ENCODE measurements around the gene SLC16A4.

SLC16A4 gene

GRCh38 chr1:110356379-110356778, 34.4 kb downstream of the SLC16A4 start:
- DNase-seq = no peak

- DNase-seq = no peak
Measured at GRCh38 chr1:110355321-110355720, 35.5 kb downstream of the SLC16A4 start.

DNA sequence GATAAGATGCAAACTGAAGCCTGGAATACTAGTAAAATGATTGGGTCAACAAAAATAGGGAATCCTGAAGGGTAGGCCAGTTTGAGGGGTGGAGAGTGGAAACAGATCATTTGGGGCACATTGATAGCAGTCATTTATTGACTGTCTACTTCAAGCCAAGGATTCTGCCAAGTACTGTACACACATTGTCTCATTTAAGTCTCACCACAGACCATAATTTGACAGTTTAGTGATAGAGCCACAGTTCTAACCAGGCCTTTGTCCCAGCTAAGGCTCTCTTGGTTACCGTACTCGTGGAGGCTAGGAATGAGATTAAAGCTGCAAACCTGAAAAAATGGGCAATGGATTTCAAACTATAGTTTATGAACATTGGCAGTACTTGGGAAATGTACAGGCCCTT, 40.5 kb downstream of the SLC16A4 start:
- no peak for DNase-seq

DNA sequence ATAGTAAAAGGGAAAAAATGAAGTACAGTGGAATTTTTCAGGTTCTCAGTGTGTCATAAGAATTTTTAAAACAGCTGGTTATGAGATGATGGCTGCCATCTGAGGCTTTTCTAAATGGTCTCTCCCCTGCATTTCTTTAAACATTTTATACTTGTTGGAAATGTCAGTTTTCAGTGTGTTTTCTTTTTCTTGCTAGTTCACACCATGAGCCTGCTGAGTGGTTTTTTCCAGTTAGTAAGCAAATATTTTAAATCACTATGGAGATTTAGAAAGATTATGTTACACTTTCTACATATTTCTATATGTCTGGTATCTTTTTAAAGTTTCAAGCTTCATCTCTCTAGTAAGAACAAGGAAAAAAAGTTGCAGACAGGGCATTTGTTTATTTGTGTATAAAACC, 42.1 kb downstream of the SLC16A4 start:
- no peak for DNase-seq

GRCh38 chr1:110348050-110348449, 42.8 kb downstream of the SLC16A4 start:
- no peak for DNase-seq

- no peak for DNase-seq
Measured at GRCh38 chr1:110347182-110347893, 43.5 kb downstream of the SLC16A4 start.

DNA sequence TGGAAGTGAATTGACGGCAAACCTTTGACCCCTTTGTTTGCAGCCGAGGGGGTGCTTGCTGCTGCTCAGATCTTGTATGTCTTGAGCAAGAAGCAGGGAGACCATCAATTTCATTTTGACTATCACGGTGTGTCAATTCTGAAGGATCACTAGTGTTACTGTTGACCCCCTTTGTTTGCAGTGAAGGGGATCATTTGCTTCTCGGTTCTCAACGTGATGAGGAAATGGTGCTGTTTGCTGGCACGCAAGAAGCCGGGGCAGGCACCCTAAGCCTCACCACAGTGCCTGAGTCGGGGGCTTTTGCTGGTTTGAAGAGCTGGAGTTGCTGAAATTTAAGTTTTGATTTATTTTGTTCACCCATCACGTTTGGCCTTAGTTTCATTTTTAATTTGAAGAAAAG, 44.1 kb downstream of the SLC16A4 start:
- DNase-seq = no peak

GRCh38 chr1:110345480-110345879, 45.3 kb downstream of the SLC16A4 start:
- no peak for DNase-seq

- DNase-seq = no peak
Measured at GRCh38 chr1:110344152-110344551, 46.7 kb downstream of the SLC16A4 start.

DNA sequence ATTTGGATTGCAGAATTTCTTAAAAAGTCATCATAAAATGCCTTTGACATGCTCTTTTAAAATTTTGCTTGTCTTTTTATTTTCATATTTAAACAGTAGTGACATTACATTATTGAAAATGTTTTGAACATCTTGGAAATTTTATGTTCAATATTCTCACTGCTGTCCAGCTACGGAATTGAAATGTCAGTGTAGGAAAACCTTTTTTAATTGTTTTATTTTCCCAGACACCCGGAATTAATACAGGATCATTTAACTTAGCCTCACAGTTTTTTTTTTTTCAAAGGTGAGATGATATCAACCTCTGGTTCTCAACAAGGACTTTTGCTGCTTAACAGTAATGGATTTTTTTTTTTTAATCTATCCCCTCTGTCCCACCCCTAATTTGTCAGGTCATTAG, 47.6 kb downstream of the SLC16A4 start:
- DNase-seq = no peak

DNA sequence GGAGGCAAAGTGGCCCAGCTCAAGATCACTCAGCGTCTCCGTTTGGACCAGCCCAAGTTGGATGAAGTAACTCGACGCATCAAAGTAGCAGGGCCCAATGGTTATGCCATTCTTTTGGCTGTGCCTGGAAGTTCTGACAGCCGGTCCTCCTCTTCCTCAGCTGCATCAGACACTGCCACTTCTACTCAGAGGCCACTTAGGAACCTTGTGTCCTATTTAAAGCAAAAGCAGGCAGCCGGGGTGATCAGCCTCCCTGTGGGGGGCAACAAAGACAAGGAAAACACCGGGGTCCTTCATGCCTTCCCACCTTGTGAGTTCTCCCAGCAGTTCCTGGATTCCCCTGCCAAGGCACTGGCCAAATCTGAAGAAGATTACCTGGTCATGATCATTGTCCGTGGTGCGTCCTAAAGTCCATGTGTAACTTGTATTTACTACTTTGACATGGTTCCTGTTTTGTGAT, 48.9 kb downstream of the SLC16A4 start:
- DNase-seq = no peak

DNA sequence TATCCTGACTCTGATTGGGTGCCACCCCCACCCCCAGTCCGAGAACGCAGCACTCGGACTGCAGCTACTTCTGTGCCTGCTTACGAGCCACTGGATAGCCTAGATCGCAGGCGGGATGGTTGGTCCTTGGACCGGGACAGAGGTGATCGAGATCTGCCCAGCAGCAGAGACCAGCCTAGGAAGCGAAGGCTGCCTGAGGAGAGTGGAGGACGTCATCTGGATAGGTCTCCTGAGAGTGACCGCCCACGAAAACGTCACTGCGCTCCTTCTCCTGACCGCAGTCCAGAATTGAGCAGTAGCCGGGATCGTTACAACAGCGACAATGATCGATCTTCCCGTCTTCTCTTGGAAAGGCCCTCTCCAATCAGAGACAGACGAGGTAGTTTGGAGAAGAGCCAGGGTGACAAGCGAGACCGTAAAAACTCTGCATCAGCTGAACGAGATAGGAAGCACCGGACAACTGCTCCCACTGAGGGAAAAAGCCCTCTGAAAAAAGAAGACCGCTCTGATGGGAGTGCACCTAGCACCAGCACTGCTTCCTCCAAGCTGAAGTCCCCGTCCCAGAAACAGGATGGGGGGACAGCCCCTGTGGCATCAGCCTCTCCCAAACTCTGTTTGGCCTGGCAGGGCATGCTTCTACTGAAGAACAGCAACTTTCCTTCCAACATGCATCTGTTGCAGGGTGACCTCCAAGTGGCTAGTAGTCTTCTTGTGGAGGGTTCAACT, 49.5 kb downstream of the SLC16A4 start:
- no peak for DNase-seq

- DNase-seq = no peak
Measured at GRCh38 chr1:110340207-110340468, 50.7 kb downstream of the SLC16A4 start.

DNA sequence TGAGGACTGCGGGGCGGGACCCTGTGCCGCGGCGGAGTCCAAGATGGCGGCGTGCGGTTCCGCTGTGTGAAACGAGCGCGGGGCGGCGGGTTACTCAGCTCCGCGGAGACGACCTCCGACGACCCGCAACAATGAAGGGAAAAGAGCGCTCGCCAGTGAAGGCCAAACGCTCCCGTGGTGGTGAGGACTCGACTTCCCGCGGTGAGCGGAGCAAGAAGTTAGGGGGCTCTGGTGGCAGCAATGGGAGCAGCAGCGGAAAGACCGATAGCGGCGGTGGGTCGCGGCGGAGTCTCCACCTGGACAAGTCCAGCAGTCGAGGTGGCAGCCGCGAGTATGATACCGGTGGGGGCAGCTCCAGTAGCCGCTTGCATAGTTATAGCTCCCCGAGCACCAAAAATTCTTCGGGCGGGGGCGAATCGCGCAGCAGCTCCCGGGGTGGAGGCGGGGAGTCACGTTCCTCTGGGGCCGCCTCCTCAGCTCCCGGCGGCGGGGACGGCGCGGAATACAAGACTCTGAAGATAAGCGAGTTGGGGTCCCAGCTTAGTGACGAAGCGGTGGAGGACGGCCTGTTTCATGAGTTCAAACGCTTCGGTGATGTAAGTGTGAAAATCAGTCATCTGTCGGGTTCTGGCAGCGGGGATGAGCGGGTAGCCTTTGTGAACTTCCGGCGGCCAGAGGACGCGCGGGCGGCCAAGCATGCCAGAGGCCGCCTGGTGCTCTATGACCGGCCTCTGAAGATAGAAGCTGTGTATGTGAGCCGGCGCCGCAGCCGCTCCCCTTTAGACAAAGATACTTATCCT, 51.2 kb downstream of the SLC16A4 start:
- DNase-seq = peak; percentile 27 to 65

DNA sequence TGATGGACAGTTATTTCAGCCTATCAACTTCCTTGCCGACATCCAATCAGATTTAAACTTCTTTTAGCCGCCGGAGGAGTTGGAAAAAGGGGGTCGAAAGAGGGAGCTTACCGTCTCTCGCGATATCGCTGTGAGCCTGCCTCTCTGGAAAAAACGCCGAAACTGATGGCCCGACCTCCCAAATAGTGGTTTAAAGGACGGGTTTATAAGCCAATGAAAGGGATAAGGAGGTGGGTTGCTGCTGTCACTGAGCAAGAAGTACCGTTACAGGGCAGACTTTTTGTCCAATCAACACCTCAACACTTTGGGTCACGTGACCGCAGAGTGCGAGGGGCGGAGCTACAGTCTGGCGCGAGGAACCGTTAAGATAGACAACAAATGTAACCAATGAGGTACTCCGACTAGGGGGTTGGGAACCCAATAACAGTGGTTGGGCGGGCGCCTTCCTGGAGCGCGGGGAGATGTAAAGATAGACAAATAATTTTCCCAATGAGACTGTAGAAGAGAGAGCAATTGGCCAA, 51.9 kb downstream of the SLC16A4 start, which contains the start of gene RBM15:
TSS of gene RBM15 (plus strand) at position 492 of the 521 bp plus-strand sequence. CDS start at position 521, 29 bp downstream.
- DNase-seq = peak; percentile 100

DNA sequence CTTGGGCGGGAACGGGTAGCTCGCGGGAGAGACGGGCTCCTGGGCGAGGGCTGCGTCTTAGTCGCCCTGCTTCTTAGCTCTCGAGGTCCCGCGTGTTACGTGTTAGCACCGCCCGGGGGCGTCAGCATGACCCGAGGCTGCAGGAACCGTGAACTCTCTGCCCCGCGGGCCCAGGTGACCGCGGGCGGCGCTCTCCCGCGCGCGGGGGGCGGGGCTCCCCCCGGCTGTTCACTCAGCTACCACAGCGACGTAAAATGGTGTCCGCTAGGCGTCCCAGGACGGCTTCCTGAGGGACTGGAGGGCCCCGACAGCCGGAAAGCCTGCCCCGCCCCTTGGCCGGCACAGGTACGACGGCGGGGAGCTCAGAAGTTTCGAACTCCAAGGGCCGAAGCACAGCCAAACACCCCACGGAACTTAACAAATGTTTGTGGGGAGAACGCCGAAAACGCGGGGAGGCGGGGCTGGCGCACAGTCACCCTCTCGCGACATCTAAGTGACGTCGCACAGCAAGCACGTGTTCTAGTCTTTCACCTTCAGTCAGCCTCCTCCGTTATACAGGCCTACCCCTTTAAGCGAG, 52.4 kb downstream of the SLC16A4 start:
- DNase-seq = peak; percentile 91 to 96

DNA sequence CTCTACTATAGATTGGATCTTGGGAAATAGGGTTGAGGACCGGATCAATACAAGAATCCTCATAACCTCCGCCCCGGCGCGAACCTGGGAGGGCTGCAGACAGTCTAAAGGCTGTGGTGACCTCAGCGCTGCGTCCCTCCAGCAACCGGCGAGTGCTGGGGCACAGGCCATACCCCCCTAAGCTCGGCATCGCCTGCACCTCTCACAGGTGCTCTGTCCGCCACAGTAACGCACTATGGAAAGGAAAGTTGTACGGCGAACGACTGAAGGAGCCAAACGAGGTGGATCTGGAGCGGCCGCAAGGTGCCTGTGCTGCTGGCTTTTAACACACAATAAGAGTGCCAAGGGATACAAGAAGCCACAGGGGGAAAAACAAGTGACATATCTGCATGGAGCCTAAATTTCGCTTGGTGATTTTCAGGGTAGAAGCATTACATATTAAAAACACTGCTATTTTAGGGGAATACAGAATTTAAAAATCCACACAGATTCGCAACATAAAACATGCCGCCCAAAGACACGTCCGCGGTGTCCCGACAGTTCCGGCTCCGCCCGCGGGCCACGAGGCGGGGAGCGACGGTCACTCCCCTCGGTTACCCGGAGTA, 53.0 kb downstream of the SLC16A4 start:
- peak; percentile 17 to 45 for DNase-seq

DNA sequence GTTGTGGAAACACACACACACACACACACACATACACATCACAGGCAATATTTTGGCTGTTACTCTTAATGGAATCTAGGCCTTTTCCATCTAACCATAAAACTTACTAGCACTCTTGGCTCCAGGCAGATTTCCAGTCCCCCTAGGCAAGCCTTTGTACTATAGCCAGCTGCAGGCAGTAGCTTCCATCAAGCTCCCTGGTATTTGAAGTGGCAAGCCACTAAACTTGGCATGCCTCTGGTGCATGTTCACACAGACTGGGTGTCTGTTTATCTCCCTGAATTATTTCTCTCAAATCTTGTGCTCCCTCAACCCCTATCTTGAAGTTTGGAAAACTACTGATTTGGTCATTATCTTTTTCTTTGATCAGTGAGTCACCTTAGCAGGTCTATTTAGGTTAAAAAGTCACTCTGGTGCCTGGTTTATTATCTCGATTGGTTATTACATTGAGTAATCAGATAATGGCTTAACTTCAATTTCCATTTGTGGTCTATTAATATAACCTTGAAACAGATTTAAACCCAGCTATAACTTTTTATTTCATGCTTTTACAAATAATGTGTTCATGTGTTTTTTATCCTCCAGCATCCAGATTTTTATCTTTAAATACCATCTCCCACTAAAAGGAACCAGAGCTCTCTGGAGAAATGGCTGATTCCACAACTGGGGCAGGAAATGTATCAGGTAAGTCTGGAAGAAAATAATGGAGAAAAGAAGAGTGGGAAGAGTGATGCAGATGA, 54.4 kb downstream of the SLC16A4 start:
- DNase-seq = no peak

GRCh38 chr1:110335265-110335664, 55.6 kb downstream of the SLC16A4 start:
- no peak for DNase-seq

- DNase-seq = no peak
Measured at GRCh38 chr1:110328700-110329099, 62.1 kb downstream of the SLC16A4 start.

- DNase-seq = peak in 1 of 2 donors; percentile 31
Measured at GRCh38 chr1:110328274-110328673, 62.6 kb downstream of the SLC16A4 start.

- DNase-seq = no peak
Measured at GRCh38 chr1:110326826-110327225, 64.0 kb downstream of the SLC16A4 start.

Data from inflammatory macrophage (primary cell).